Endothelial cell of umbilical vein (primary cell): ENCODE measurements around the gene ZBTB20. TPM values are rescaled to one million over a fixed set of nuclear protein-coding genes. Genes with fewer than 3 reads are reported as not detected.

Experiments
- BruUV-seq: library from RNA; stranded (reverse); fragments of 400-500 nt; replicated peaks from 2 replicates; lab custom pipeline; 2021; lab: Mats Ljungman, UMichigan
- CTCF ChIA-PET: fragments of 300-600, 350-600 bp; sonication (Branson Sonifier 250); formaldehyde crosslinking; loops from one replicate; lab custom pipeline; 2021; ENCODE audit warnings: antibody characterized with exemption, inconsistent platforms; lab: Charles Lee
- POLR2A ChIA-PET: fragments of 300-600, 350-600 bp; sonication (Branson Sonifier 250); formaldehyde crosslinking; loops from one replicate; lab custom pipeline; 2021; ENCODE audit warnings: antibody characterized with exemption, inconsistent platforms; lab: Charles Lee
- DNase-seq: peaks from one replicate; pipeline ENCODE4 v3.0.0-alpha.2; 2011; ENCODE audit warnings: low read depth, low spot score
- FAIRE-seq: peaks from 2 replicates; lab custom pipeline; 2011; peaks lifted over from hg19 to GRCh38; lab: Jason Lieb, UNC
- H2AFZ ChIP-seq: 2 replicates; pipeline ENCODE4 v1.6.0; 2012; ENCODE audit warnings: low read depth, low read length, control low read depth, inconsistent platforms
- H3K27ac ChIP-seq: 2 replicates; pipeline ENCODE4 v1.5.1; 2011; ENCODE audit warnings: low read depth, mild to moderate bottlenecking, control low read depth, low read length, moderate library complexity; ENCODE audit not compliant: insufficient read depth
- H3K27me3 ChIP-seq, 2 experiments: 2 replicates each; pipeline versions ENCODE4 v1.6.0 to v1.6.1; 2011; ENCODE audit warnings: low read length in 2 of 2, mixed read lengths in 1 of 2; ENCODE audit not compliant: control insufficient read depth in 2 of 2, insufficient read depth in 2 of 2
- H3K36me3 ChIP-seq, 2 experiments: 2 replicates in 1 of 2; 3 replicates in 1 of 2; pipeline ENCODE4 v1.5.1; 2011; ENCODE audit warnings: low read length in 2 of 2, mild to moderate bottlenecking in 1 of 2, moderate library complexity in 1 of 2; ENCODE audit not compliant: control insufficient read depth in 2 of 2, insufficient read depth in 2 of 2; ENCODE audit errors: extremely low read depth in 1 of 2
- H3K4me1 ChIP-seq: 3 replicates; pipeline ENCODE4 v1.5.1; 2011; ENCODE audit warnings: mild to moderate bottlenecking, low read length; ENCODE audit not compliant: control insufficient read depth, insufficient read depth; ENCODE audit errors: extremely low read depth
- H3K4me2 ChIP-seq: 2 replicates; pipeline ENCODE4 v1.6.1; 2011; ENCODE audit warnings: low read length, control low read depth, mixed read lengths; ENCODE audit not compliant: insufficient read depth
- H3K4me3 ChIP-seq, 3 experiments: fragments of 200-600 bp in 1 of 3; sonication (generic), shearing (Covaris generic) in 1 of 3; replicated peaks in 1 of 3; 2 replicates each; pipeline ENCODE4 v1.5.1; 2011 to 2016; ENCODE audit warnings: control low read depth in 3 of 3, low read length in 3 of 3, mild to moderate bottlenecking in 2 of 3, inconsistent platforms in 1 of 3, low read depth in 1 of 3, moderate library complexity in 1 of 3; ENCODE audit not compliant: insufficient read depth in 1 of 3
- H3K79me2 ChIP-seq: 2 replicates; pipeline ENCODE4 v1.6.0; 2012; ENCODE audit warnings: low read length, inconsistent platforms; ENCODE audit not compliant: control insufficient read depth, insufficient read depth
- H3K9ac ChIP-seq: replicated peaks from 2 replicates; pipeline ENCODE3; 2011; ENCODE audit warnings: low read length, control low read depth; ENCODE audit not compliant: insufficient read depth; ENCODE audit errors: extremely low read depth
- H3K9me1 ChIP-seq: replicated peaks from 3 replicates; pipeline ENCODE4 v1.6.0; 2011; ENCODE audit warnings: mild to moderate bottlenecking, low read length; ENCODE audit not compliant: control insufficient read depth, insufficient read depth; ENCODE audit errors: extremely low read depth
- H3K9me3 ChIP-seq: replicated peaks from 2 replicates; pipeline ENCODE4 v1.5.1; 2012; ENCODE audit warnings: low read length, inconsistent platforms; ENCODE audit not compliant: control insufficient read depth, insufficient read depth
- H4K20me1 ChIP-seq: replicated peaks from 2 replicates; pipeline ENCODE3; 2011; ENCODE audit warnings: mild to moderate bottlenecking, low read length; ENCODE audit not compliant: control insufficient read depth, insufficient read depth; ENCODE audit errors: extremely low read depth
- EZH2 ChIP-seq: IDR thresholded peaks from 2 replicates; pipeline ENCODE4 v1.6.1; 2012; ENCODE audit warnings: borderline replicate concordance, low read depth, mild to moderate bottlenecking, moderate library complexity, low read length, inconsistent platforms; ENCODE audit not compliant: severe bottlenecking
- FOS ChIP-seq: IDR thresholded peaks from 2 replicates; pipeline ENCODE4 v1.6.1; 2011; ENCODE audit warnings: mild to moderate bottlenecking, low read length, moderate library complexity, borderline replicate concordance; ENCODE audit not compliant: insufficient read depth
- GATA2 ChIP-seq: IDR thresholded peaks from 2 replicates; pipeline ENCODE4 v1.7.0; 2011; ENCODE audit warnings: low read depth, mild to moderate bottlenecking, moderate library complexity, mixed read lengths, low read length; ENCODE audit not compliant: insufficient read length, insufficient read depth
- JUN ChIP-seq: IDR thresholded peaks from 2 replicates; pipeline ENCODE4 v1.6.1; 2011; ENCODE audit warnings: borderline replicate concordance, low read depth; ENCODE audit not compliant: insufficient read length, insufficient read depth
- MYC ChIP-seq: IDR thresholded peaks from one replicate; pipeline ENCODE4 v1.6.1; 2011; ENCODE audit warnings: mild to moderate bottlenecking, low read depth, low read length
- POLR2A ChIP-seq: IDR thresholded peaks from 2 replicates; pipeline ENCODE4 v1.6.1; 2012; ENCODE audit warnings: low read depth, mild to moderate bottlenecking, control low read depth, low read length
- POLR2AphosphoS5 ChIP-seq: IDR thresholded peaks from 2 replicates; pipeline ENCODE4 v1.6.1; 2012; ENCODE audit warnings: low read depth, mild to moderate bottlenecking, control low read depth, low read length, moderate library complexity; ENCODE audit not compliant: insufficient read depth
- dilution Hi-C: fragments of 300-500 bp; cut with MboI; formaldehyde crosslinking; loops from one replicate; pipeline ENCODE4 v1.15.0; 2019; ENCODE audit warnings: low sequenced_read_pairs; ENCODE audit not compliant: extremely low pct_ligation_motif_present
- intact Hi-C: fragments of 100-400 bp; cut with micrococcal nuclease; formaldehyde crosslinking; loops from one replicate; pipeline ENCODE4 v1.10.0; 2022
- polyA plus RNA-seq, 4 experiments: library from polyadenylated mRNA; depleted of rRNA in 3 of 4; stranded (reverse) in 3 of 4; unstranded in 1 of 4; fragments of >200 nt; gene quantifications; 2 replicates each; pipeline versions ENCODE4 v1.2.1 to v1.2.3, GENCODE V29; 2011 to 2012; ENCODE audit warnings: missing spikeins in 1 of 4
- total RNA-seq: library from RNA; stranded (reverse); gene quantifications from 2 replicates; pipeline ENCODE4 v1.2.3, GENCODE V29; 2021
- TF ChIP-seq, protein P1 (sequence below), 2 donors: IDR thresholded peaks; 1 replicate in 1 of 2; 2 replicates in 1 of 2; pipeline ENCODE4 v1.5.1; 2011; ENCODE audit warnings: low read length in 2 of 2, mild to moderate bottlenecking in 2 of 2, moderate library complexity in 2 of 2, control low read depth in 1 of 2, inconsistent platforms in 1 of 2, low read depth in 1 of 2; ENCODE audit not compliant: insufficient read depth in 1 of 2; ENCODE audit errors: extremely low read depth in 1 of 2
- TF ChIP-seq, protein P2 (sequence below): IDR thresholded peaks from 2 replicates; pipeline ENCODE4 v1.6.1; 2011; ENCODE audit not compliant: insufficient read depth, insufficient read length

The ZBTB20 gene
- total and polyA plus RNA-seq, 2 donors (not counting 3 experiments of a cell fraction or from before 2014, with no cell fraction given), result 2.1 to 20.5 TPM

DNA sequence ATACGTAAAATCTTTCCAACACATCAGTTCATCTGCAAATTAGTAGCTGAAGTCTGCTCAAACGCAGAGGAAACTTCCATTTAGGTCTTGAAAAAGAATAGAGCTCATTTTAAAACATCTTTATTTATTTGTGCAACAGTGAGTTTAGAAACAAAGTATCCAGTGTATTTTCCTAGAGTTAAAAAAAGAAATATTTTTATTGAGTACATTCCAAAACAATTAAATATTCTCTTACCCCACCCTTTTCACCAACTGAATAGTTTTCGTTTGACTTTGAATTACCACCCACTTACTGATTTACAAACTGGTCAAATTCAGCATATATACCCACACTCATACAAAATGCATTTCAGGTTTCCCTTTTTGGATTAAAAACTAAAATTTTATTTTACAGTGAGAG, 104.7 kb downstream of the ZBTB20 start:
- no TSS peak for BruUV-seq
- Histone ChIP-seq H3K27ac (no peak overlapping the region), H3K4me2 (no peak overlapping the region), H3K9me1 (no peaks in the 10 kb centered on the region), H2AFZ (no peak overlapping the region), H3K4me3 (no peak overlapping the region), H4K20me1 (no peaks in the 10 kb centered on the region), H3K79me2 (no peaks in the 10 kb centered on the region), H3K9me3 (no peaks in the 10 kb centered on the region), H3K4me1 (no peaks in the 10 kb centered on the region), H3K27me3 (no peaks in the 10 kb centered on the region), H3K36me3 (no peaks in the 10 kb centered on the region), H3K9ac (no peak overlapping the region)
- dilution Hi-C loops, result no loop called here
- TF ChIP-seq POLR2AphosphoS5 (no peak), GATA2 (no peak), EZH2 (no peak), MYC (no peak), POLR2A (no peak), JUN (no peak), FOS (no peak)
- TF ChIP-seq, protein P1, sequence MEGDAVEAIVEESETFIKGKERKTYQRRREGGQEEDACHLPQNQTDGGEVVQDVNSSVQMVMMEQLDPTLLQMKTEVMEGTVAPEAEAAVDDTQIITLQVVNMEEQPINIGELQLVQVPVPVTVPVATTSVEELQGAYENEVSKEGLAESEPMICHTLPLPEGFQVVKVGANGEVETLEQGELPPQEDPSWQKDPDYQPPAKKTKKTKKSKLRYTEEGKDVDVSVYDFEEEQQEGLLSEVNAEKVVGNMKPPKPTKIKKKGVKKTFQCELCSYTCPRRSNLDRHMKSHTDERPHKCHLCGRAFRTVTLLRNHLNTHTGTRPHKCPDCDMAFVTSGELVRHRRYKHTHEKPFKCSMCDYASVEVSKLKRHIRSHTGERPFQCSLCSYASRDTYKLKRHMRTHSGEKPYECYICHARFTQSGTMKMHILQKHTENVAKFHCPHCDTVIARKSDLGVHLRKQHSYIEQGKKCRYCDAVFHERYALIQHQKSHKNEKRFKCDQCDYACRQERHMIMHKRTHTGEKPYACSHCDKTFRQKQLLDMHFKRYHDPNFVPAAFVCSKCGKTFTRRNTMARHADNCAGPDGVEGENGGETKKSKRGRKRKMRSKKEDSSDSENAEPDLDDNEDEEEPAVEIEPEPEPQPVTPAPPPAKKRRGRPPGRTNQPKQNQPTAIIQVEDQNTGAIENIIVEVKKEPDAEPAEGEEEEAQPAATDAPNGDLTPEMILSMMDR (IDR thresholded peaks at IDR 0.05; ENCODE audit: extremely low read depth in 1 of 2, insufficient read depth in 1 of 2, low read depth in 1 of 2, low read length in 2 of 2), result no peak
- TF ChIP-seq, protein P2, sequence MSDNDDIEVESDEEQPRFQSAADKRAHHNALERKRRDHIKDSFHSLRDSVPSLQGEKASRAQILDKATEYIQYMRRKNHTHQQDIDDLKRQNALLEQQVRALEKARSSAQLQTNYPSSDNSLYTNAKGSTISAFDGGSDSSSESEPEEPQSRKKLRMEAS, result no peak
- intact Hi-C loops, result no loop called here
- DNase-seq (no peak), FAIRE-seq (no peak)
- POLR2A ChIA-PET, result no interaction called here
- CTCF ChIA-PET, result interaction anchor here (0.9 to 2.4 kb wide), 20 partner anchors 10 to 772 kb away, joined by 3 to 24 read pairs (median 4); no protein-coding TSS in a partner anchor
